RWPE1 (cell line): ENCODE results near the gene LRRC45.

Experiments used
- CTCF ChIA-PET: fragments of 350-600 bp; sonication (Branson Sonifier 250); formaldehyde crosslinking; extraction: SDS; loops from one replicate; lab custom pipeline; 2021; lab: Yijun Ruan, JAX
- POLR2A ChIA-PET: fragments of 400-600 bp; formaldehyde crosslinking; extraction: SDS; loops from one replicate; lab custom pipeline; 2020; ENCODE audit warnings: antibody characterized with exemption; ENCODE audit not compliant: low non-redundant PET; lab: Yijun Ruan, JAX
- DNase-seq: peaks from one replicate; pipeline ENCODE4 v3.0.0; 2012; ENCODE audit warnings: low spot score
- H3K27ac ChIP-seq: fragments of 450-650 bp; 2 replicates; pipeline ENCODE4 v1.5.1; 2017
- CTCF ChIP-seq: fragments of 450-650 bp; conservative IDR thresholded peaks from 2 replicates; pipeline ENCODE4 v1.5.1; 2017; ENCODE audit warnings: low read depth, mild to moderate bottlenecking

The LRRC45 gene

GRCh38 chr17:82001571-82002056 lies 21.5 kb upstream of the LRRC45 start:
- peak overlapping the region; percentile 9 for H3K27ac ChIP-seq
- POLR2A ChIA-PET, result no interaction called here
- CTCF ChIA-PET, result interaction anchor here (0.7 kb wide), 1 partner anchor 42 kb away, joined by 3 read pairs; no protein-coding TSS in a partner anchor
- no peak for DNase-seq
- no peak for TF ChIP-seq CTCF

GRCh38 chr17:82003411-82004381 lies 19.4 kb upstream of the LRRC45 start:
- ChIA-PET CTCF (interaction anchor here (0.6 to 2.9 kb wide), 9 partner anchors 10 to 171 kb away, joined by 3 to 16 read pairs (median 4); no protein-coding TSS in a partner anchor), POLR2A (interaction anchor here (1.2 kb wide), 1 partner anchor 12 kb away, joined by 4 read pairs; no protein-coding TSS in a partner anchor)
- peak overlapping the region; percentile 95 for H3K27ac ChIP-seq
- TF ChIP-seq CTCF, result no peak
- DNase-seq, result peak; percentile 94

DNA sequence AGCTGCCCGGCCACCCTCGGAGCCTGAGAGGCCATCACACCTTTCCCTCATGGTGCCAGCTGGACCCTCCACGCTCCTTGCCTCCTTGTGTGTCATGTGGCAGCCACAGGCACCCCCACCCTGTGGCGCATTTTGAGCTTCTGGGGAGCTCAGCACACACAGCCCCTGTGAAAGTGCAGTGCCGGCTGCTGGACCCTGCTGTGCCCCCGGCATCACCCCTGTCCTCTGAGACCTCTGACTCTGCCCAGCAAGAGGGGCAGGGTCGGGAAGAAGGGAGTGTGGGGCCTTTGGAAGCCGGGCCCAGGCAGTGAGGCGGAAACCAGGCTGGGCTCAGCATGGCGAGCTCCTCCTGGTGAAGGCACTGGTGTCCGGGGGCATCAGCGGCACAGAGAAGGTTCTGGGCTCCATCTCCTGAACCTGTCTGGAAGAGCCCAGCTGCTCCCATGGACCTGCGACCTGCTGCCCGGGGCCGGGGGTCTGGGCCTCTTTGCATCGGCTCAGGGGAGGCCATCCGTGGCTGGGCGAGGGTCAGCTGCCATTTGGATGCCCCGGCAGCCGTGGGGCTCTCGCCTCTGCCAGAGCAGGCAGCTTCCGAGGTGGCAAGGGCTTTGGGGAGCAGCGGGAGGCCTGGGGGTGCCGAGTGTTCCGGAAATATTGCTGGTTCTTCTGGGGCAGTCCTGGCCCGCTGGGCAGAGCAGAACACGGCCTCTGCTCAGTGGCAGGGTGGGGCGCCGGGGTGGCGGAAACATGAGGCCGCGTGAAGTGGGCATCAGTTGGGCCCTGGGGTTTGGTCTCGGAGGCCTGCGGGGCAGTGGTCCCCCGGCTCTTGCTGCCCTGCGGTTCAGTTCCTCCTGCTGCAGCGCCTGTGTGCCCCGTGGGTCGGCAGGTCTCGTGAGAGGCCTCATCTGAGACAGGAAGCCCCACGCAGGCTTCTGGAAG lies 18.3 kb upstream of the LRRC45 start:
- POLR2A ChIA-PET, result no interaction called here
- no peak for DNase-seq
- H3K27ac ChIP-seq, result peak overlapping the region; percentile 95
- TF ChIP-seq CTCF, result no peak
- CTCF ChIA-PET, result interaction anchor here (0.6 to 2.9 kb wide), 6 partner anchors 9 to 169 kb away, joined by 3 to 16 read pairs (median 4); no protein-coding TSS in a partner anchor

- POLR2A ChIA-PET, result no interaction called here
- no peak for DNase-seq
- CTCF ChIA-PET, result no interaction called here
- TF ChIP-seq CTCF, result no peak
- H3K27ac ChIP-seq, result peak overlapping the region; percentile 95
These were observed 17.3 kb upstream of the LRRC45 start for GRCh38 chr17:82005701-82006348.

- CTCF ChIA-PET, result interaction anchor here (0.6 kb wide), 1 partner anchor 14 kb away, joined by 3 read pairs; no protein-coding TSS in a partner anchor
- no peak for DNase-seq
- no peak for TF ChIP-seq CTCF
- peak overlapping the region; percentile 95 for H3K27ac ChIP-seq
- POLR2A ChIA-PET, result no interaction called here
These were observed 16.5 kb upstream of the LRRC45 start for GRCh38 chr17:82006468-82007227.
